Left ventricle myocardium inferior (tissue), 1 donor: ENCODE measurements around the gene ZDHHC13. TPM values are rescaled to one million over a fixed set of nuclear protein-coding genes. Genes with fewer than 3 reads are reported as not detected.

Experiments
- DNase-seq: peaks from one replicate; pipeline ENCODE4 v3.0.0-alpha.2; 2020
- H3K27ac ChIP-seq: fragments of 200-600 bp; replicated peaks from 2 replicates; pipeline ENCODE4 v1.8.0; 2021
- H3K27me3 ChIP-seq: fragments of 200-600 bp; 2 replicates; pipeline ENCODE4 v1.8.0; 2021; ENCODE audit warnings: low read depth
- H3K36me3 ChIP-seq: fragments of 200-600 bp; 2 replicates; pipeline ENCODE4 v1.8.0; 2021
- H3K4me1 ChIP-seq: fragments of 200-600 bp; 2 replicates; pipeline ENCODE4 v1.8.0; 2021
- H3K4me3 ChIP-seq: fragments of 200-600 bp; 2 replicates; pipeline ENCODE4 v1.8.0; 2021; ENCODE audit warnings: mild to moderate bottlenecking, moderate library complexity
- H3K9me3 ChIP-seq: fragments of 200-600 bp; replicated peaks from 2 replicates; pipeline ENCODE4 v1.8.0; 2021
- CTCF ChIP-seq: fragments of 200-600 bp; IDR thresholded peaks from 2 replicates; pipeline ENCODE4 v1.8.0; 2021; ENCODE audit warnings: antibody characterized with exemption, mild to moderate bottlenecking, borderline replicate concordance
- intact Hi-C: fragments of 100-400 bp; cut with micrococcal nuclease; formaldehyde crosslinking; loops from one replicate; pipeline ENCODE4 v1.11.0; 2022
- total RNA-seq: library from RNA; stranded (reverse); fragmentation: NEBNext Ultra II Directional; extraction: Animal tissue kit (Norgen Biotek cat#: 25700); gene quantifications from one replicate; pipeline ENCODE4 v1.2.1, GENCODE V29; 2021
- donor health status: DM: no; HTN: yes; CAD: no; lungs with severe emphysema.

The ZDHHC13 gene
- total RNA-seq, 1 donor from 2014 or later, result 8.0 TPM

DNA sequence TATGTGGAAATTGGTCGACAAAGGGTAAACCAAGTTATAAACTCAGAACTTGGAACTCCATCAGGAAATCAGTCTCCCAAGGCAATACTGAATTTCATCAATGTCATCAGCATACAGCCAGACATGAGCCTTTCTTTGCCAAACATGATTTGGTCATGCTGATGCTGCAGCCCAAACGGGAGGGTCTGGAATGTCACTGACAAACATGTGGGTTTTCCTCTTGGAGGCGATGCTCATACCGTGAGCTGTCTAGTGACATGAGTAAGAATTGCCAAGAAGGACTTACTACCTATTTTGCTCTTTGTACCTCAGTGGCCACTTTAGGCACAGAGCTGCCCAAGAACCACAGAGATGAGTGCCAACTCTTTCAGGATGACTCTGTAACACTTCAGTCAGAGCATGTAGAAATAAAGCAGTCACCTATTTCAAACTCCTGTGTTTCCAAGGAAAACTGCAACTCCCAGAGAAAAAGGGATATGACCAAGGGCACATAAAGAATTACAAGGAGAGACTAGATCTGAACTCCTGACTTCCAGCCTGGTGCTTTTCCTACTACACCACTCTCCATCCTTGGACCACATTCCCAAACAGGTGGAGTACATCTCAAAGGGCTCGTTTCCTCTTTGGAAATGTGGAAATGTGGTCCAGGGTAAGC, 32.2 kb upstream of the ZDHHC13 start:
- Histone ChIP-seq H3K27ac (no peak overlapping the region), H3K36me3 (no peaks in the 10 kb centered on the region), H3K4me1 (no peaks in the 10 kb centered on the region), H3K9me3 (no peaks in the 10 kb centered on the region), H3K4me3 (no peak overlapping the region), H3K27me3 (no peaks in the 10 kb centered on the region)
- DNase-seq, result no peak
- TF ChIP-seq CTCF, result no peak
- intact Hi-C loops, result no loop called here

- H3K9me3 ChIP-seq, result no peaks in the 10 kb centered on the region
- TF ChIP-seq CTCF, result no peak
- no peaks in the 10 kb centered on the region for H3K4me1 ChIP-seq
- no peaks in the 10 kb centered on the region for H3K27me3 ChIP-seq
- H3K36me3 ChIP-seq, result no peaks in the 10 kb centered on the region
- no peak overlapping the region for H3K4me3 ChIP-seq
- no peak overlapping the region for H3K27ac ChIP-seq
- intact Hi-C loops, result no loop called here
- no peak for DNase-seq
Measured at GRCh38 chr11:19087658-19088057, 29.3 kb upstream of the ZDHHC13 start.

- no peak for DNase-seq
- intact Hi-C loops, result no loop called here
Measured at GRCh38 chr11:19088791-19089190, 28.2 kb upstream of the ZDHHC13 start.

GRCh38 chr11:19089421-19089820, 27.5 kb upstream of the ZDHHC13 start:
- H3K27me3 ChIP-seq, result no peaks in the 10 kb centered on the region
- H3K4me3 ChIP-seq, result no peak overlapping the region
- DNase-seq, result no peak
- no peaks in the 10 kb centered on the region for H3K36me3 ChIP-seq
- H3K27ac ChIP-seq, result no peak overlapping the region
- intact Hi-C loops, result no loop called here
- TF ChIP-seq CTCF, result no peak
- H3K9me3 ChIP-seq, result no peaks in the 10 kb centered on the region
- no peaks in the 10 kb centered on the region for H3K4me1 ChIP-seq

More at GRCh38 chr11:19088791-19089190, 28.2 kb upstream of the ZDHHC13 start:
- no peaks in the 10 kb centered on the region for H3K9me3 ChIP-seq
- no peak for TF ChIP-seq CTCF
- no peaks in the 10 kb centered on the region for H3K36me3 ChIP-seq
- H3K27ac ChIP-seq, result no peak overlapping the region
- H3K4me3 ChIP-seq, result no peak overlapping the region
- H3K27me3 ChIP-seq, result no peaks in the 10 kb centered on the region
- H3K4me1 ChIP-seq, result no peaks in the 10 kb centered on the region

- no peak for DNase-seq
- no peaks in the 10 kb centered on the region for H3K4me1 ChIP-seq
- no peak for TF ChIP-seq CTCF
- H3K27ac ChIP-seq, result no peak overlapping the region
- H3K36me3 ChIP-seq, result no peaks in the 10 kb centered on the region
- H3K9me3 ChIP-seq, result no peaks in the 10 kb centered on the region
- H3K27me3 ChIP-seq, result peaks cover 16% of the 10 kb centered on the region
- intact Hi-C loops, result no loop called here
- no peak overlapping the region for H3K4me3 ChIP-seq
Measured at GRCh38 chr11:19091366-19091765, 25.6 kb upstream of the ZDHHC13 start.
